ENCODE data around the gene SYNE1.
"Not testable (repeated sequence)": the region's sequence is repeated elsewhere in the genome, so short reads cannot be mapped to it uniquely, and the experiment has no call there.

The SYNE1 gene

DNA sequence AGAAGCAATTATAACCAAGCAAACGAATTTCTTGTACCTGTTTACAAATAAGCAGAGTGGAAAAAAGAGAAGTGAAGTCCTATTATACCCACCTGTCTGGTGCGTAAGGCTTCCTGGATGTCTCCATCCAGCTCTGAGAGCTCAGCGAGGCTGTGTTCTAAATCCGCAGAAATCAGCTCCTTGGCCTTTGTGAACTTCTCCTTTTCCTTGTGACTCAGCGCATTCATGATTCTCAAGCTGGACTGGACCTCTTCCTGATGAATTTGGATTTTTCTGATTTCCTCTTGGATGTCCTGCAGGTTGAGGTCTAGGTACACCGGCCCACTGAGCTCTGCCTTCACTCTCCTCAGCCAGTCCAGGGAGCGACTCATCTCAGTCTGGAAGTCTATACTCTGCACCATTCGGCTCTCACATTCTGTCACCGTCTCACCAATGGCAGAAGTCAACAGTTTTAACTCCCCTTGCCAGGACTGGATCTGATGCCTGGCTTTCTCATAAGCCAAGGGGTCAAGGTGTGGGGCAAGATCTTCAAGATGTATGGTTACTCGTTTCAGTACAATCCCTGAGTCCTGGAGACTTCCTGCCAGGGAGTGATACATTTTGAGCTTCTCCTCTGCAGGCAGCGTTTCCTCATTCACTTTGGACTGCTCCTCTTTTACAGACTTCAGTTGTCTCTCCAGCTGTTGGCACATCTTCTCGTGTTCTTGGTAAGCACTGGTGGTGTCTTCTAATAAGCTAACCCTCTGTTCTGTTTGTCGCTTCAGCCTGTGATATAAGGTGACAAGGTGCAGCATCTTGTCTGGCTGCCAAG lies 307.3 kb downstream of the SYNE1 start:
- H3K27me3 Mint-ChIP-seq = no peaks in the 10 kb centered on the region
- no peak for DNase-seq
- no peaks in the 10 kb centered on the region for H3K9me3 Mint-ChIP-seq
- no peak overlapping the region for H3K4me3 Mint-ChIP-seq
- H3K27ac Mint-ChIP-seq = peak overlapping the region in 1 of 2 donors; percentile 33
- H3K4me1 Mint-ChIP-seq = no peaks in the 10 kb centered on the region
- ATAC-seq = no peak

DNA sequence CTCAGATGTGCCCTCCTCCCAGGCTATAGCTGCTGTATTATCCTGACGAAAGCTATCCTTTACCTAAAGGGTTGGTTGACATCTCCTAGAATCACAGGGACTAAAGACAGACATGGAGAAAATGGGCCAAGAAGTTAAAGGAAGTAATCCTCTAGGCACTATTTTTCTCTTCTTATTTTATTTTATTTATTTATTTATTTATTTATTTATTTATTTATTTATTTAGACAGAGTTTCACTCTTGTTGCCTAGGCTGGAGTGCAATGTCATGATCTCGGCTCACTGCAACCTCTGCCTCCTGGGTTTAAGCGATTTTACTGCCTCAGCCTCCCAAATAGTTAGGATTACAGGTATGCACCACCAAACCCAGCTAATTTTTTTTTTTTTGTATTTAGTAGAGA lies 309.0 kb downstream of the SYNE1 start:
- DNase-seq, H3K4me1 Mint-ChIP-seq, H3K27me3 Mint-ChIP-seq, H3K27ac Mint-ChIP-seq, ATAC-seq, H3K4me3 Mint-ChIP-seq, H3K9me3 Mint-ChIP-seq: not testable (repeated sequence)

DNA sequence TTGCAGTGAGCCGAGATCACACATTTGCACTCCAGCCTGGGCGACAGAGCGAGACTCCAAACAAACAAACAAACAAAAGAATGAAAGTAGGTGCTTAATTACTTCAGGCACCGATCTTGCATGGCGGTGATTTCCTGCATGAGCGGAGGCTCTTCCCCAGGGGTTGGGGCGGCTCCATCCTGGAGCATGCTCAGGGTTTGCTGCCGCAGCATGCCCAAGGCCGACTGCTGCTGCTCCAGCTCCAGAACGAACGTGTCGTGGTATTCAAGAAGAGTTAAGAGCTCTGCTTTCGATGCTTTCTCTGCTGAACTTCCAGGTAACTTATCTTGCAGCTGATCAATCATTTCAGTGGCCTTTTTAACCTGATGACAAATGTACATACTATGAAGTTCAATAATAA lies 313.8 kb downstream of the SYNE1 start:
- H3K9me3 Mint-ChIP-seq = no peaks in the 10 kb centered on the region

DNA sequence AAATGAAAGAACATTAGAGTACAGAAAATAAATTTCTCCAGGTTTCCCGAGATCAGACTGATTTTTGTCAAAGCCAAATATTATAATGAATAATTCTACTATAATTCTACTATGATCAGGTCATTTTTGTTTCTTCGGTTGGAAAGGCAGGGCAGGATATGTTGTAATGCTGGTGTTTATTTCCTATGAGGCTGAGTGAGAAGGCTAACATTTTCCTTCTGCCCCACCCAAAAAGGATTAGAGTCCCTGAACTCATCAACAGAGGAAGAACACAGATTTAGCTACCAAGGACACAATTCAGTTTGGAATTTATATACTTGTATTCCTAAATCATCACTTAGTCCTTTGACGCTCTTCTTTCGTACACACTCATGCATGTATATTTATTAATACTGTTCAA lies 318.9 kb downstream of the SYNE1 start:
- ATAC-seq (no peak), DNase-seq (no peak)
- H3K4me3 Mint-ChIP-seq = no peak overlapping the region
- no peaks in the 10 kb centered on the region for H3K9me3 Mint-ChIP-seq
- no peaks in the 10 kb centered on the region for H3K27me3 Mint-ChIP-seq
- no peaks in the 10 kb centered on the region for H3K4me1 Mint-ChIP-seq
- no peak overlapping the region for H3K27ac Mint-ChIP-seq

More for the DNA sequence above, 313.8 kb downstream of the SYNE1 start:
- DNase-seq = no peak
- Mint-ChIP-seq H3K4me1 (no peaks in the 10 kb centered on the region), H3K27ac (no peak overlapping the region), H3K4me3 (no peak overlapping the region), H3K27me3 (no peaks in the 10 kb centered on the region)
- ATAC-seq = no peak

DNA sequence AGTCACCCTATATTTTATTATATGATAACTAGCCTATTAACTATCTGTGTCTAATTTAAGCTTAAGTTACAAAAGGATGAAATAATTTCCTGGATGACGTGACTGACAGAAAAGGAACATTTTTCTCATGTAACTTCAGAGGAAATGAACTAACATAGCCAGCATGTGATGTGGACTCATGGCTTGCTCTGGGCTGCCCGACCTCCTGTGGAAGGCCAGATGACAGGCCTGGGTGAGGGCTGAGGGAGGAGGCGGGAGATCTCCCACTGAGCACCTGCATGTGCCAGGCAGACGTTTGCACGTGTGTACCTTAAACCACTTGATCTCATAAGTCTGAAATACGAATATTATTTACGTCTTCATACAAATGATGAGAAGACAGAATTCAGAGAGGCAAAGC lies 321.1 kb downstream of the SYNE1 start:
- no peaks in the 10 kb centered on the region for H3K27me3 Mint-ChIP-seq
- H3K4me3 Mint-ChIP-seq = no peak overlapping the region
- H3K27ac Mint-ChIP-seq = no peak overlapping the region
- H3K4me1 Mint-ChIP-seq = peaks cover 6% of the 10 kb centered on the region
- ATAC-seq (no peak), DNase-seq (no peak)
- H3K9me3 Mint-ChIP-seq = no peaks in the 10 kb centered on the region

DNA sequence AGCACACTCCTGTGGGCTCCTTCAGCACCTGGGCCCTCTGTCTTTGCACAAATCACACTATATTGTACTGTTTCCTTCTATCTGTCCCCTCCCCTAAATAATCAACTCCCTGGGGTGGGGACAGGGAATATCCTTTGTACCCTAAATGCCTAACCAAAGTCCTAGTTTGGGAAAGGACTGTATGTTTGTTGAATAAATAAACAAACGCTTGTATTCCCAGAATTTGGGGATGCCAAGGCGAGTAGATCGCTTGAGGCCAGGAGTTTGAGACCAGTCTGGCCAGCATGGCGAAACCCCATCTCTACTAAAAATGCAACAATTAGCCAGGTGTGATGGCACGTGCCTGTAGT lies 322.7 kb downstream of the SYNE1 start:
- no peak for ATAC-seq
- Mint-ChIP-seq H3K4me1 (peaks cover 19% of the 10 kb centered on the region), H3K4me3 (no peak overlapping the region), H3K27me3 (no peaks in the 10 kb centered on the region), H3K27ac (peak overlapping the region in 1 of 2 donors; percentile 73), H3K9me3 (no peaks in the 10 kb centered on the region)
- no peak for DNase-seq

DNA sequence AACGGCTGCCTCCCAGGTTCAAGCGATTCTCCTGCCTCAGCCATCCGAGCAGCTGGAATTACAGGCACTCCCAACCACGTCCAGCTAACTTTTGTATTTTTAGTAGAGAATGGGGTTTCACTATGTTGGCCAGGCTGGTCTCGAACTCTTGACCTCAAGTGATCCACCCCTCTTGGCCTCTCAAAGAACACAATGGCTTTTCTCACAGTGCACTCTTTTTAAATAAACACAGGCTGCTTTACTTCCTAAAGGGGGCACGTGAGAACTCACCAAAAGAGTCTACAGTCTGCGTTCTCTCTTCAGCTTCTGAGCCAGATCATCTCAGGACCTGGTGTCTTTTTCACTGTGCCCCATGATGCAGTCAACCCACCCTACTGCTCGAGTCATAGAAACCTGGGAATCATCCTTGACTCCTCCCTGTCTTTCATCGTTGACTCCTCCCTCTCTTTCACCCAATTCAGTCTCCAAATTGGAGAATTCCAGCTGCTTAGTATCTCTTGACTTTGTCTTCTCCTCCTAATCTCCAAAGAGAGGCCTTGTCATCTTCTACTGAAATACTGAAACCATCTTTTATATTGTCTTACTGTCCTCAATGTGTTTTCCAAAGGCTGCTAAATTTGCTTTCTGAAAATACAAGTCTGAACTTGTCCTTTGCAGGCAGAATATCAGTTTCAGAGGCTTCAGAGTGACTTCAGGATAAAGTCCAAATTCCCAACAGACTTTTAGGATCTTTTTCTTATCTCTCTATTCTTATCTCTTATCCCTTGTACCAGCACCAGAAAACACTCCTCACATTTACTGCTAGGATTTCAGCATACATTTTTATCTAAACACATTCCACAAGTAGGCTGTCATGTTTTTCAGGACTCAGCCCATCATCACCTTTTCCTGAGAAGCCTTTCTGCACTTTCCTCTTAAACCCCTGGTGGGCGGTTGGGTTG lies 323.4 kb downstream of the SYNE1 start:
- H3K4me3 Mint-ChIP-seq = no peak overlapping the region
- H3K27me3 Mint-ChIP-seq = no peaks in the 10 kb centered on the region
- DNase-seq = no peak
- H3K4me1 Mint-ChIP-seq = peaks cover 25% of the 10 kb centered on the region
- ATAC-seq = no peak
- no peaks in the 10 kb centered on the region for H3K9me3 Mint-ChIP-seq
- peak overlapping the region in 1 of 2 donors; percentile 77 for H3K27ac Mint-ChIP-seq

DNA sequence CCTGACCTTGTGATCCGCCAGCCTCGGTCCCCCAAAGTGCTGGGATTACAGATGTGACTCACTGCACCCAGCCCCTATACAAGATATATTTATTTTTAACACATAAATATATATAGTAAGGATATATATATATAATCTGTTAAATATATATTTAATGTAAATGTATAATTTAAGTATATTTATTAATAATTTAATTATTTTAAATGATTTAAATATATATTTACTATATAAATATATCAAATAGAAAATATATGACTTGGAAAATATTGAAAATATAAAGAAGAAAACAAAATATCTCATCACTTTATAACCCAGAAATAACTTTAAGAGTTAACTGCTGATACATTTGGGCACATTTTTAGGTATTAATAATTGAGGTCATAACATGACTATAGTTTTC lies 324.7 kb downstream of the SYNE1 start:
- no peak overlapping the region for H3K27ac Mint-ChIP-seq
- no peaks in the 10 kb centered on the region for H3K27me3 Mint-ChIP-seq
- DNase-seq = no peak
- peaks cover 35% of the 10 kb centered on the region for H3K4me1 Mint-ChIP-seq
- no peaks in the 10 kb centered on the region for H3K9me3 Mint-ChIP-seq
- no peak for ATAC-seq
- no peak overlapping the region for H3K4me3 Mint-ChIP-seq

DNA sequence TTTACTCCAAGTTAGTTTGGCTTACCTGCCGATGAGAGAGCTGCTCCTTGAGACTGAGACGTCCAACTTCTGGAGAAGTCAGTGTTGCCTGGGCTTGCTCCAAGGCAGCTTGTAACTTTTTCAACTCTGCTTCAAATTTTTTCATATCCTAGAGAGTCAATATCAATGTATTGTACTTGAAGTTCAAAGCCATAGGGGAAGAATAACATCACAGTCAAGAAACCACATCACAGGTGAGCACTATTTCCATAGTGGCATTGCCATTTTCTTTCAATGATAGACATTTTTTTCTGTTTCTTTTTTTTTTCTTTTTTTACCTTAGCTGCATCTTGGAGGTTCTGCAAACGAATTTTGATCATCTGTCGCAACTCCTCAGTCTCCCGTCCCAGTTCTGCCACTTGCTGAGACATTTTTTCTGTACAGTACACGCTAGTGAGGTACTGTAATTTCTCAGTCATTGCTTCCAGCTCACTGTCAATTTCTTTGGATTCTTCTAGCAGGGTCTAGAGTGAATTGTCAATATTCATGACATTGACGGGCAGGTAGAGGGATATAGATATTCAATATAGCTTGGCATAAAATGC lies 326.7 kb downstream of the SYNE1 start:
- no peak for ATAC-seq
- Mint-ChIP-seq H3K27me3 (no peaks in the 10 kb centered on the region), H3K4me1 (peaks cover 35% of the 10 kb centered on the region), H3K27ac (no peak overlapping the region), H3K9me3 (no peaks in the 10 kb centered on the region), H3K4me3 (peak overlapping the region; percentile 32 to 47)
- DNase-seq = no peak

DNA sequence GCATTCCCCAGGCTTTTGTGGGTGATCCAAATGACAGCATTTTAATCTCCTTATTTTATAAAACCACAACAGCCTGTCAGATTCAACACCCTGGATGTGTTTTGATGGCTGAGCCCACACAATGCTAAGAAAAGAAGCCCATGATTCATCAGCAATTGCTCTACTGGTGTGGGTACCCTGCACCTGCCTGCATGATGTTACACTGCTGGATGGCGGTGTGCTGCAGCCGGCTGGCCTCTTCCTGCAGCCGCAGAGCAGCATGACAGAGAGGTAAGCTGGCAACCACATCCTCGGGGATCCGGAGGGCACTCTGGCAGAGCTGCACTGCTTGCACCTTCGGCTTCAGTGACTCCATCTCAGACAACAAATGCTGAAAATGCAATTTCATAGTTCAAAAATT lies 327.5 kb downstream of the SYNE1 start:
- no peaks in the 10 kb centered on the region for H3K27me3 Mint-ChIP-seq
- no peak overlapping the region for H3K27ac Mint-ChIP-seq
- H3K4me3 Mint-ChIP-seq = peak overlapping the region in 1 of 2 donors; percentile 48
- H3K4me1 Mint-ChIP-seq = peaks cover 35% of the 10 kb centered on the region
- DNase-seq (peak; percentile 61 to 81), ATAC-seq (peak; percentile 100)
- no peaks in the 10 kb centered on the region for H3K9me3 Mint-ChIP-seq

DNA sequence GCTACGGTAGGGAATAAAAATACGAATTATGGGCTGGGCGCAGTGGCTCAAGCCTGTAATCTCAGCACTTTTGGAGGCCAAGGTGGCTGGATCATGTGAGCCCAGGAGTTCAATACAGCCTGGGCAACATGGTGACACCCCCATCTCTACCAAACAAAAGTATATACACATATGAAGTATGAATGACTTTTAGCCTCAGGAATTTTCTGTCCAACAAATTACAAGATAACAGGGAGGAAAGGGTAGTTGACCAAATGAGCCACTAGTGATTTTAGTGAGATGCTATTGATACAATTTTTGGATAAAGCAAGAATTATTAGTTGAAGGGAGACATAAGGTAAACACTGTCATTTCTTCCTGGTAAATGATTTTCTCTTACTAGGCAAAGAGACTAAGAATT lies 328.2 kb downstream of the SYNE1 start:
- H3K4me1 Mint-ChIP-seq = peaks cover 35% of the 10 kb centered on the region
- H3K4me3 Mint-ChIP-seq = no peak overlapping the region
- ATAC-seq (no peak), DNase-seq (no peak)
- no peak overlapping the region for H3K27ac Mint-ChIP-seq
- no peaks in the 10 kb centered on the region for H3K27me3 Mint-ChIP-seq
- no peaks in the 10 kb centered on the region for H3K9me3 Mint-ChIP-seq

DNA sequence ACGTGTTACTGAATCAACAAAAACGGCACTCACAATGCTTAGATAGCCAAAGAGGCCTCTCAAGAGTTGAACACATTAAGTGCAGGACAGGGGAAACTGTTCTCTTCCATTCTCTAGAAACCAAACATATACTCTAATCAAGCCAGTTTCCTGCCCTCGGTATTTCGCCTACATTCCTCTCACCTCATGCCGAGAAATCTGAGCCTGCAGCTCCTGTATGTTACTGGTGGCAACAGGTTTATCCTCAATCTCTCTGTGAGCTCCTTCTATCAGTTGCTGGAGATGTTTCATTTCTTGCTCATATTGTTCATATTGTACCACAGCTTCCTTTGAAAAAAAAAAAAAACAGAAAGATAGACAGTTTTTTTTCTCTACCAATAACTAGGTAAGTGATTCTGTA lies 328.9 kb downstream of the SYNE1 start:
- ATAC-seq (no peak), DNase-seq (no peak)
- no peaks in the 10 kb centered on the region for H3K27me3 Mint-ChIP-seq
- H3K4me1 Mint-ChIP-seq = peaks cover 35% of the 10 kb centered on the region
- H3K27ac Mint-ChIP-seq = no peak overlapping the region
- H3K4me3 Mint-ChIP-seq = no peak overlapping the region
- no peaks in the 10 kb centered on the region for H3K9me3 Mint-ChIP-seq

DNA sequence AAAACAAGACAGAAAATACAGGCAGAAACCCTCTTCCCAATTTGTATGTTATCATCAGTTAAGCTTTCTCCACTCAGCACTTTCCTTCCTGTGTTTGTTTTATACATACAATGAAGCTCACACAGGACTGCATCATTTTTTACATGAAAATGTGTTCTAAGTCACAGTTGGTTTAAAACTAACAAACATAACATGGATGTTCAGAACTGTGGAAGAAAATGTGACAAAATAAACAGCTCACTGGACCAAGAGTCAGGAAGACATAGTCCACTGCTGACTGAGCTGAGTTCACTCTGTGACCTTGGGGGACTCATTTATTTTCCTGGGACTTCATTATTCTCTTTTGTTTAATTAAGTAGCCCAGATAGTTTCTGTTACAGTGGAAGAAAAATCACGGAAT lies 331.5 kb downstream of the SYNE1 start:
- Mint-ChIP-seq H3K27ac (no peak overlapping the region), H3K9me3 (no peaks in the 10 kb centered on the region), H3K4me3 (no peak overlapping the region), H3K27me3 (no peaks in the 10 kb centered on the region), H3K4me1 (peaks cover 30% of the 10 kb centered on the region)
- DNase-seq = no peak
- ATAC-seq = no peak

DNA sequence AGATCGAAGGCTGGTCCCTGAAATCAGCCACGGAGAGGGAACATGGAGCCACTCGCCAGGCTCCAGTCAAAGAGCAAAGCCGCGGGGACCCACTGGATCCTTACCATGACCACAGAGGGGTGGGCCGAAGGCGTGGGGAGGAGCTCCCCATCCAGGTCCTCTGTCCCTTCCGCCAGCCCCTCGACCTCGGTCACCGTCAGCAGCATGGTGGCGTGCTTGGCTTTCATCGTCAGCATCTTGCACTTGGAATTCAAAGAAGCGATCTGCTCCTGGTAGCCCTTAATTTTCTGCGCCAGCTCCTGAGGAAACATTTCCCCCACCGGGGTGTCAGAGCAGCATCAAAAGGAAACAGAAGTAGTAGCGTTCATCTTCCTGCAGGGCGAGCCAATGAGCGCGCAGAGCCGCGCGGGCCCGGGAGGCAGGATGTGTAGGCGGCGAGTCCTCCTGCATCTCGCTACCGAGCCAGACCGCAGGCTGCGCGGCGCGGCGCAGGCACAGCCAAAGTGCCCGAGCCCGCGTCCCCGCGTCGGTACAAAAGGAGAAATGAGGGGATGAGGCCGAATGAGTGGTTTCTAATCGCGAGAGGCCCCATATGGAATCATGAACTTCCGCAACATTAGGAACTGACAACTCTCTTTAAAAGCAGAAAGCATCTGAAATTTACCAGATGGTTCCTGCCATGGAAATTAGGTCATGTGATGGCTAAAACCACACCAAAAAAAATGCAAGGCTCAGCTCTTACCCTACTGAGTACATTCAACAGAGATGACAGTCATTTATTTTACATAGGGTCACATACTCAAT lies 335.2 kb downstream of the SYNE1 start:
- DNase-seq = peak; percentile 89 to 92
- peaks cover 30% of the 10 kb centered on the region for H3K4me1 Mint-ChIP-seq
- no peaks in the 10 kb centered on the region for H3K9me3 Mint-ChIP-seq
- peak overlapping the region; percentile 94 to 99 for H3K4me3 Mint-ChIP-seq
- H3K27me3 Mint-ChIP-seq = no peaks in the 10 kb centered on the region
- ATAC-seq = peak; percentile 96
- peak overlapping the region; percentile 96 to 99 for H3K27ac Mint-ChIP-seq
